Mucosa of rectum (tissue), 2 donors: ENCODE measurements around the gene ATP11A.
"Not testable (repeated sequence)": the region's sequence is repeated elsewhere in the genome, so short reads cannot be mapped to it uniquely, and the experiment has no call there.

Experiments
- H3K27ac ChIP-seq, 2 donors: one replicate each; pipeline ENCODE4 v1.7.0; 2013; ENCODE audit warnings: inconsistent platforms in 2 of 2, low read depth in 2 of 2, low read length in 2 of 2
- H3K27me3 ChIP-seq, 2 donors: one replicate each; pipeline ENCODE4 v1.7.0; 2013; ENCODE audit warnings: low read length in 2 of 2; ENCODE audit not compliant: control insufficient read depth in 2 of 2, insufficient read depth in 2 of 2
- H3K36me3 ChIP-seq, 2 donors: one replicate each; pipeline ENCODE4 v1.7.0; 2013; ENCODE audit warnings: low read length in 2 of 2; ENCODE audit not compliant: control insufficient read depth in 2 of 2, insufficient read depth in 2 of 2
- H3K4me1 ChIP-seq, 2 donors: one replicate each; pipeline ENCODE4 v1.7.0; 2013; ENCODE audit warnings: low read length in 2 of 2, mild to moderate bottlenecking in 1 of 2; ENCODE audit not compliant: control insufficient read depth in 2 of 2, insufficient read depth in 2 of 2
- H3K4me3 ChIP-seq, 2 donors: one replicate each; pipeline ENCODE4 v1.7.0; 2013; ENCODE audit warnings: low read length in 2 of 2
- H3K9ac ChIP-seq, 2 donors: one replicate each; pipeline ENCODE4 v1.7.0; 2013; ENCODE audit warnings: low read length in 2 of 2, low read depth in 1 of 2, mild to moderate bottlenecking in 1 of 2
- H3K9me3 ChIP-seq, 2 donors: one replicate each; pipeline ENCODE4 v1.7.0; 2013; ENCODE audit warnings: low read length in 2 of 2; ENCODE audit not compliant: control insufficient read depth in 2 of 2
- donor health status: healthy.
- donor health status: Normal muscosa, but diverticular disease.

ATP11A gene

GRCh38 chr13:112783135-112783977, 93.5 kb downstream of the ATP11A start:
- Histone ChIP-seq H3K36me3 (no peaks in the 10 kb centered on the region), H3K4me1 (no peaks in the 10 kb centered on the region), H3K9ac (no peak overlapping the region), H3K9me3 (no peaks in the 10 kb centered on the region), H3K27ac (no peak overlapping the region), H3K4me3 (no peak overlapping the region), H3K27me3 (no peaks in the 10 kb centered on the region)

- Histone ChIP-seq H3K4me3 (no peak overlapping the region), H3K27me3 (no peaks in the 10 kb centered on the region), H3K9ac (no peak overlapping the region), H3K36me3 (peaks cover 0 to 2% of the 10 kb centered on the region in 2 donors), H3K9me3 (no peaks in the 10 kb centered on the region), H3K27ac (no peak overlapping the region), H3K4me1 (no peaks in the 10 kb centered on the region)
These were observed 94.1 kb downstream of the ATP11A start for GRCh38 chr13:112783978-112784371.

- Histone ChIP-seq H3K36me3 (peaks cover 0 to 5% of the 10 kb centered on the region in 2 donors), H3K27ac (no peak overlapping the region), H3K27me3 (no peaks in the 10 kb centered on the region), H3K9me3 (no peaks in the 10 kb centered on the region), H3K4me3 (no peak overlapping the region), H3K4me1 (no peaks in the 10 kb centered on the region), H3K9ac (no peak overlapping the region)
These were observed 95.1 kb downstream of the ATP11A start for GRCh38 chr13:112784811-112785482.

- peaks cover 0 to 5% of the 10 kb centered on the region in 2 donors for H3K36me3 ChIP-seq
- H3K4me3 ChIP-seq, result no peak overlapping the region
- H3K27ac ChIP-seq, result no peak overlapping the region
- no peaks in the 10 kb centered on the region for H3K9me3 ChIP-seq
- no peaks in the 10 kb centered on the region for H3K4me1 ChIP-seq
- no peaks in the 10 kb centered on the region for H3K27me3 ChIP-seq
- H3K9ac ChIP-seq, result no peak overlapping the region
These were observed 95.6 kb downstream of the ATP11A start for GRCh38 chr13:112785483-112785856.

- not testable (repeated sequence) for H3K27ac ChIP-seq, H3K27me3 ChIP-seq, H3K4me3 ChIP-seq, H3K36me3 ChIP-seq, H3K9me3 ChIP-seq, H3K4me1 ChIP-seq, H3K9ac ChIP-seq
These were observed 97.0 kb downstream of the ATP11A start for GRCh38 chr13:112786810-112787209.

- no peak overlapping the region for H3K4me3 ChIP-seq
- H3K4me1 ChIP-seq, result no peaks in the 10 kb centered on the region
- no peaks in the 10 kb centered on the region for H3K27me3 ChIP-seq
- peaks cover 0 to 5% of the 10 kb centered on the region in 2 donors for H3K36me3 ChIP-seq
- H3K27ac ChIP-seq, result no peak overlapping the region
- no peaks in the 10 kb centered on the region for H3K9me3 ChIP-seq
- H3K9ac ChIP-seq, result no peak overlapping the region
These were observed 101.2 kb downstream of the ATP11A start for GRCh38 chr13:112790735-112791641.

- Histone ChIP-seq H3K4me1 (no peaks in the 10 kb centered on the region), H3K36me3 (peaks cover 0 to 5% of the 10 kb centered on the region in 2 donors)
These were observed 102.0 kb downstream of the ATP11A start for GRCh38 chr13:112791663-112792440.

GRCh38 chr13:112792511-112792910, 102.7 kb downstream of the ATP11A start:
- Histone ChIP-seq H3K27ac (no peak overlapping the region), H3K4me3 (no peak overlapping the region), H3K9ac (no peak overlapping the region), H3K27me3 (no peaks in the 10 kb centered on the region), H3K36me3 (peaks cover 0 to 5% of the 10 kb centered on the region in 2 donors), H3K9me3 (no peaks in the 10 kb centered on the region), H3K4me1 (no peaks in the 10 kb centered on the region)

More at GRCh38 chr13:112791663-112792440, 102.0 kb downstream of the ATP11A start:
- Histone ChIP-seq H3K9ac (no peak overlapping the region), H3K27me3 (no peaks in the 10 kb centered on the region), H3K9me3 (no peaks in the 10 kb centered on the region), H3K4me3 (no peak overlapping the region), H3K27ac (no peak overlapping the region)

GRCh38 chr13:112793545-112794445, 104.0 kb downstream of the ATP11A start:
- no peak overlapping the region for H3K27ac ChIP-seq
- peaks cover 0 to 4% of the 10 kb centered on the region in 2 donors for H3K36me3 ChIP-seq
- H3K9me3 ChIP-seq, result no peaks in the 10 kb centered on the region
- H3K4me3 ChIP-seq, result no peak overlapping the region
- H3K27me3 ChIP-seq, result no peaks in the 10 kb centered on the region
- H3K4me1 ChIP-seq, result no peaks in the 10 kb centered on the region
- no peak overlapping the region for H3K9ac ChIP-seq
